Measurements from ENCODE around the gene UCHL3. TPM values are rescaled to one million over a fixed set of nuclear protein-coding genes. Genes with fewer than 3 reads are reported as not detected.

UCHL3 gene
- total and polyA plus RNA-seq, 9 of the 15 experiments (the other 6 are each of a cell fraction or from before 2014, with no cell fraction given): 42.2 to 112 (median 85.4) TPM

DNA sequence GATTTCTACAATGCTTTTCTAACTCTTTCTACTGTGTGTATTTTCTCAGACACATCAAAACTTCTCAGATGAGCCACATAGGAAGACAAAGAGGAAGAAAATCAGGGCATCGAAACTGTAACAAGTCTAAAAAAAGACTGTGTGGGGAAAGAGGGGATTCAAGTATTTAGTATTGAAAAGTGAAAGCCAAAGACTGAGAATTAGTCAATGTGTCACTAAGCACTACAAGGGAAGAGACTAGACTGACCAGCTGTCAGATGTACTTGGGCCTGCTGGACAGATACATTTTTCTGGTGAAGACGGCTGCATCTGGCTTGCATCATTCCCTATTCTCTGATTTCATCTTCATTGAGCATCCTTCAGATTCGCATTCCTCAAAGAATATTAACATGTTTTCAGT is 37.3 kb upstream of the UCHL3 start:
- FAIRE-seq (no peak), ATAC-seq (no peak), DNase-seq (ENCODE audit: extremely low read depth in 1 of 4, low spot score in 3 of 4) (no peak)
- no peak overlapping the region for H3K9ac ChIP-seq (ENCODE audit: insufficient read depth in 1 of 2, low read depth in 2 of 2, low read length in 2 of 2)
- no peaks in the 10 kb centered on the region for H3K27me3 ChIP-seq (ENCODE audit: control insufficient read depth in 2 of 2, insufficient read depth in 2 of 2, low read length in 2 of 2)
- H4K20me1 ChIP-seq (replicated peaks; ENCODE audit: control insufficient read depth, insufficient read depth, low read length): no peaks in the 10 kb centered on the region
- ChIA-PET POLR2A (no interaction called here), CTCF (ENCODE audit: low intra/inter-chr PET ratio) (no interaction called here)
- H3K4me3 ChIP-seq: no peak overlapping the region
- no peaks in the 10 kb centered on the region for H3K36me3 ChIP-seq (ENCODE audit: control insufficient read depth, insufficient read depth, low read length)
- H3K9me3 ChIP-seq (replicated peaks; ENCODE audit: control insufficient read depth, insufficient read depth, low read depth, low read length): no peaks in the 10 kb centered on the region
- no peak overlapping the region for H2AFZ ChIP-seq (ENCODE audit: low read depth, low read length)
- H3K4me1 ChIP-seq (replicated peaks in 1 of 2; ENCODE audit: control insufficient read depth in 2 of 2, insufficient read depth in 2 of 2, low read length in 2 of 2): no peaks in the 10 kb centered on the region
- no TSS peak for BruUV-seq (replicated peaks)
- no peaks in the 10 kb centered on the region for H3K79me2 ChIP-seq (ENCODE audit: control insufficient read depth, insufficient read depth, low read length)
- intact Hi-C loops (cut with micrococcal nuclease): no loop called here
- H3K9me1 ChIP-seq (ENCODE audit: control insufficient read depth, insufficient read depth, low read length): no peaks in the 10 kb centered on the region
- in situ Hi-C loops (cut with MboI): no loop called here
- no peak overlapping the region for H3K4me2 ChIP-seq (ENCODE audit: insufficient read depth, low read length)
- no peak overlapping the region for H3K27ac ChIP-seq (ENCODE audit: extremely low read depth, low read depth, low read length)
- 20% methylated on average over 3 of the region's 3 CpGs for WGBS (ENCODE audit: insufficient coverage, low coverage, missing lambda C conversion rate)
- TF ChIP-seq KAT8 (IDR thresholded peaks at IDR 0.05; ENCODE audit: low read depth) (no peak), SREBF2 (CRISPR knock-in tag; IDR thresholded peaks at IDR 0.05) (no peak), MAX (CRISPR knock-in tag; IDR thresholded peaks at IDR 0.05) (no peak), ZNF586 (CRISPR knock-in tag; conservative IDR thresholded peaks at IDR 0.05) (no peak), ZNF699 (CRISPR knock-in tag; IDR thresholded peaks at IDR 0.05; ENCODE audit: insufficient replicate concordance) (no peak), SRF (CRISPR knock-in tag; IDR thresholded peaks at IDR 0.05) (no peak), ZFP91 (CRISPR knock-in tag; IDR thresholded peaks at IDR 0.05) (no peak), ZNF668 (CRISPR knock-in tag; IDR thresholded peaks at IDR 0.05) (no peak), ZNF445 (CRISPR knock-in tag; IDR thresholded peaks at IDR 0.05; ENCODE audit: low read depth) (no peak), ZBTB7A (IDR thresholded peaks at IDR 0.05; ENCODE audit: borderline replicate concordance, control insufficient read depth, low read depth, low read length) (no peak)
- TF ChIP-seq, protein P1, sequence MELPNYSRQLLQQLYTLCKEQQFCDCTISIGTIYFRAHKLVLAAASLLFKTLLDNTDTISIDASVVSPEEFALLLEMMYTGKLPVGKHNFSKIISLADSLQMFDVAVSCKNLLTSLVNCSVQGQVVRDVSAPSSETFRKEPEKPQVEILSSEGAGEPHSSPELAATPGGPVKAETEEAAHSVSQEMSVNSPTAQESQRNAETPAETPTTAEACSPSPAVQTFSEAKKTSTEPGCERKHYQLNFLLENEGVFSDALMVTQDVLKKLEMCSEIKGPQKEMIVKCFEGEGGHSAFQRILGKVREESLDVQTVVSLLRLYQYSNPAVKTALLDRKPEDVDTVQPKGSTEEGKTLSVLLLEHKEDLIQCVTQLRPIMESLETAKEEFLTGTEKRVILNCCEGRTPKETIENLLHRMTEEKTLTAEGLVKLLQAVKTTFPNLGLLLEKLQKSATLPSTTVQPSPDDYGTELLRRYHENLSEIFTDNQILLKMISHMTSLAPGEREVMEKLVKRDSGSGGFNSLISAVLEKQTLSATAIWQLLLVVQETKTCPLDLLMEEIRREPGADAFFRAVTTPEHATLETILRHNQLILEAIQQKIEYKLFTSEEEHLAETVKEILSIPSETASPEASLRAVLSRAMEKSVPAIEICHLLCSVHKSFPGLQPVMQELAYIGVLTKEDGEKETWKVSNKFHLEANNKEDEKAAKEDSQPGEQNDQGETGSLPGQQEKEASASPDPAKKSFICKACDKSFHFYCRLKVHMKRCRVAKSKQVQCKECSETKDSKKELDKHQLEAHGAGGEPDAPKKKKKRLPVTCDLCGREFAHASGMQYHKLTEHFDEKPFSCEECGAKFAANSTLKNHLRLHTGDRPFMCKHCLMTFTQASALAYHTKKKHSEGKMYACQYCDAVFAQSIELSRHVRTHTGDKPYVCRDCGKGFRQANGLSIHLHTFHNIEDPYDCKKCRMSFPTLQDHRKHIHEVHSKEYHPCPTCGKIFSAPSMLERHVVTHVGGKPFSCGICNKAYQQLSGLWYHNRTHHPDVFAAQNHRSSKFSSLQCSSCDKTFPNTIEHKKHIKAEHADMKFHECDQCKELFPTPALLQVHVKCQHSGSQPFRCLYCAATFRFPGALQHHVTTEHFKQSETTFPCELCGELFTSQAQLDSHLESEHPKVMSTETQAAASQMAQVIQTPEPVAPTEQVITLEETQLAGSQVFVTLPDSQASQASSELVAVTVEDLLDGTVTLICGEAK (IDR thresholded peaks at IDR 0.05): no peak
- TF ChIP-seq, protein P1 (CRISPR knock-in tag; IDR thresholded peaks at IDR 0.05): no peak

All from K562 (cell line).